Measurements from ENCODE around the gene RPL27A. TPM values are rescaled to one million over a fixed set of nuclear protein-coding genes. Genes with fewer than 3 reads are reported as not detected.

The RPL27A gene
- total RNA-seq, 1 experiment from 2014 or later = 1,103 TPM

GRCh38 chr11:8640267-8640906 is 42.2 kb upstream of the RPL27A start:
- CTCF ChIA-PET = interaction anchor here (0.7 to 1.3 kb wide), 3 partner anchors 10 to 319 kb away, joined by 3 to 4 read pairs (median 3); partner anchors contain the start of genes RPL27A and TRIM66
- H3K9me3 Mint-ChIP-seq = peaks cover 13% of the 10 kb centered on the region
- POLR2A ChIA-PET = interaction anchor here (1.0 kb wide), 1 partner anchor 48 kb away, joined by 3 read pairs; no protein-coding TSS in a partner anchor
- no peak overlapping the region for H3K27ac Mint-ChIP-seq
- peak; percentile 75 for ATAC-seq
- H3K36me3 Mint-ChIP-seq = peaks cover 18% of the 10 kb centered on the region; the same call in 1 of the 2 replicates
- no peak overlapping the region for H3K4me3 Mint-ChIP-seq
- no peaks in the 10 kb centered on the region; the same call in 1 of the 2 replicates for H3K27me3 Mint-ChIP-seq (ENCODE audit: low read depth)
- peak; percentile 45 for DNase-seq (ENCODE audit: low spot score)
- TF ChIP-seq ZNF281 (CRISPR knock-in tag; IDR thresholded peaks at IDR 0.05) = 0 out of 2 replicates have a peak, but pooled peaks have one; percentile 20
- TF ChIP-seq PRRX2 (CRISPR knock-in tag; IDR thresholded peaks at IDR 0.05) = no peak
- TF ChIP-seq NFYB (CRISPR knock-in tag; conservative IDR thresholded peaks at IDR 0.05; ENCODE audit: low read depth) = no peak
- peaks cover 28% of the 10 kb centered on the region for H3K4me1 Mint-ChIP-seq

- no peak overlapping the region for H3K27ac Mint-ChIP-seq
- DNase-seq (ENCODE audit: low spot score) (no peak), ATAC-seq (peak; percentile 15; the same call in 1 of the 2 replicates)
- H3K4me3 Mint-ChIP-seq = no peak overlapping the region
- H3K9me3 Mint-ChIP-seq = peaks cover 6% of the 10 kb centered on the region
- peaks cover 28% of the 10 kb centered on the region for H3K4me1 Mint-ChIP-seq
- ChIA-PET CTCF (no interaction called here), POLR2A (no interaction called here)
- TF ChIP-seq FOXK1 (CRISPR knock-in tag; IDR thresholded peaks at IDR 0.05) (no peak), ZNF263 (CRISPR knock-in tag; IDR thresholded peaks at IDR 0.05; ENCODE audit: low read depth) (no peak), CREM (CRISPR knock-in tag; IDR thresholded peaks at IDR 0.05) (no peak)
- TF ChIP-seq, protein P1, sequence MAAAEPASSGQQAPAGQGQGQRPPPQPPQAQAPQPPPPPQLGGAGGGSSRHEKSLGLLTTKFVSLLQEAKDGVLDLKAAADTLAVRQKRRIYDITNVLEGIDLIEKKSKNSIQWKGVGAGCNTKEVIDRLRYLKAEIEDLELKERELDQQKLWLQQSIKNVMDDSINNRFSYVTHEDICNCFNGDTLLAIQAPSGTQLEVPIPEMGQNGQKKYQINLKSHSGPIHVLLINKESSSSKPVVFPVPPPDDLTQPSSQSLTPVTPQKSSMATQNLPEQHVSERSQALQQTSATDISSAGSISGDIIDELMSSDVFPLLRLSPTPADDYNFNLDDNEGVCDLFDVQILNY (CRISPR knock-in tag; IDR thresholded peaks at IDR 0.05) = no peak
- H3K36me3 Mint-ChIP-seq = peaks cover 11% of the 10 kb centered on the region; the same call in 1 of the 2 replicates
- H3K27me3 Mint-ChIP-seq (ENCODE audit: low read depth) = no peaks in the 10 kb centered on the region; the same call in 1 of the 2 replicates
These were observed 41.3 kb upstream of the RPL27A start for GRCh38 chr11:8641332-8641731.

DNA sequence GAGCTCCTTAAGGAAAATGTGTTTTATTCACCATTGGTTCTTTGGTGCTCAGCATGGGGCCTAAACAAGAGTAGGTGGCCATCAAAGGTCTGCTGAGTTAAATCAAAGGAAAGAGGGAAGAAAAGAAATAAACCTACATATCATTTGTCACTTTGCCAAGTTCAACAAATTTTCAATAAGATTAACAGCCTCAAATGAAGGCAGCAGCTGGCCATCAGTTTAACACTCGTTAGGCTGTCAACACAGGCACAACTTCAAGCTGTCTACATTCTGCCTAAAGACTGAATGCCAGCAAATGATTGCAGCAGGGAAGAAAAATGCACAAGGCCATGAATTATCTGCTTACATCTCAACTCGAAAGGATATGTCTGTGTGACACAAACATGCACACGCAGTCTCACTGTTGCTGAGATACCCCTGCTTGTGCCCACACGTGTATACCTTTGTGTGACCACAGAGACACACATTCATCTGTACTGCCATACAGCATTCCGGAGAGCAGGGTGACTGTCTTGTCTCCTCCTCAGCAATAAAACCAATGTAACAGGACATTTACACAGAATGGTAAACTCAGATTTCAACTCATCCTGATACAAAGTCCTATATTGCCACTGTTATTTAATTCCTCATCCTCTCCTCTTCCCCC is 40.3 kb upstream of the RPL27A start:
- no peak for ATAC-seq
- Mint-ChIP-seq H3K4me1 (peaks cover 28% of the 10 kb centered on the region), H3K36me3 (0 out of 2 replicates have a peak, but pooled peaks cover 5% of the 10 kb centered on the region), H3K27ac (no peak overlapping the region), H3K9me3 (no peaks in the 10 kb centered on the region), H3K27me3 (ENCODE audit: low read depth) (no peaks in the 10 kb centered on the region), H3K4me3 (no peak overlapping the region)
- TF ChIP-seq USF2 (CRISPR knock-in tag; IDR thresholded peaks at IDR 0.05) (no peak), ATF1 (CRISPR knock-in tag; IDR thresholded peaks at IDR 0.05) (no peak)
- CTCF ChIA-PET = no interaction called here
- POLR2A ChIA-PET = no interaction called here
- no peak for DNase-seq (ENCODE audit: low spot score)

DNA sequence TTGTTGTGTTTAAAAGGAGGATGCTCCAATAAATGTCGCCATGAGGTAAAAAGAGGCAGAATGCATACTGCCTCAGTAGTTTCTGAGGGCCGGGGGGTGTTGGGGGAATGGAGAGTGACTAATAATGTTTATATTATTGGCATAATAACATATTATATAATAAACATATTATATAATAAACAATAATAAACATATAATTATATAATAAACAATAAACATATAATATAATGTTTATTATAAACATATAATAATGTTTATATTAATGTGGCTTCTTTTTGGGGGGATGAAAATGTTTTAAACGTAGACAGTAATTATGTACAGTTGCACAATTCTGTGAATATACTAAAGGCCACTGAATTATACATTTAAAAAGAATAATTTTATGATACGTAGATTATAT is 35.7 kb upstream of the RPL27A start:
- ChIA-PET POLR2A (no interaction called here), CTCF (interaction anchor here (0.8 kb wide), 1 partner anchor 282 kb away, joined by 6 read pairs; no protein-coding TSS in a partner anchor)
- ATAC-seq (no peak), DNase-seq (ENCODE audit: low spot score) (no peak)
- no peak overlapping the region for H3K4me3 Mint-ChIP-seq
- H3K4me1 Mint-ChIP-seq = peaks cover 6% of the 10 kb centered on the region
- H3K27ac Mint-ChIP-seq = no peak overlapping the region
- no peaks in the 10 kb centered on the region for H3K9me3 Mint-ChIP-seq
- TF ChIP-seq ZNF423 (CRISPR knock-in tag; IDR thresholded peaks at IDR 0.05) (no peak), HMGA2 (CRISPR knock-in tag; IDR thresholded peaks at IDR 0.05) (peak; percentile 97)
- H3K27me3 Mint-ChIP-seq (ENCODE audit: low read depth) = no peaks in the 10 kb centered on the region
- H3K36me3 Mint-ChIP-seq = no peaks in the 10 kb centered on the region
